ENCODE measurements around the gene TGFB1. TPM values are rescaled to one million over a fixed set of nuclear protein-coding genes. Genes with fewer than 3 reads are reported as not detected.
"Not testable (repeated sequence)": the region's sequence is repeated elsewhere in the genome, so short reads cannot be mapped to it uniquely, and the experiment has no call there.

TGFB1 gene
- total RNA-seq, 2 donors from 2014 or later, result 7.4 to 14.7 TPM

GRCh38 chr19:41295499-41295898 is 58.2 kb downstream of the TGFB1 start:
- intact Hi-C loops (cut with DNase I, micrococcal nuclease), result no loop called here
- ATAC-seq (no peak), DNase-seq (no peak)

GRCh38 chr19:41294393-41294792 is 59.3 kb downstream of the TGFB1 start:
- no peak for DNase-seq
- ATAC-seq, result no peak
- intact Hi-C loops (cut with DNase I, micrococcal nuclease), result no loop called here

GRCh38 chr19:41289814-41290213 is 63.9 kb downstream of the TGFB1 start:
- intact Hi-C loops (cut with DNase I, micrococcal nuclease); DNase-seq; ATAC-seq: not testable (repeated sequence)

GRCh38 chr19:41288673-41289530 is 64.8 kb downstream of the TGFB1 start:
- intact Hi-C loops (cut with DNase I, micrococcal nuclease), result no loop called here
- DNase-seq, result no peak
- no peak for ATAC-seq

Other genes starting within 250 kb of the TGFB1 start
- gene CYP2F1, start 239.5 kb downstream of the TGFB1 start, total RNA-seq, result not detected
- 10 to 100 TPM; 22.6 to 44.9 TPM for gene CYP2S1, start 160.7 kb downstream of the TGFB1 start, total RNA-seq
- 10 to 100 TPM in 1 of 2 donors, 1 to 10 TPM in 1; 6.3 to 27.4 TPM for gene AXL, start 134.7 kb downstream of the TGFB1 start, total RNA-seq
- gene HNRNPUL1, start 89.5 kb downstream of the TGFB1 start, total RNA-seq, result 100 to 1,000 TPM; 162 to 172 TPM
- 10 to 100 TPM; 24.1 to 26.3 TPM for gene CCDC97, start 43.8 kb downstream of the TGFB1 start, total RNA-seq
- gene B9D2, start 10.2 kb upstream of the TGFB1 start, total RNA-seq, result 1 to 10 TPM; 6.2 to 8.6 TPM
- gene TMEM91, start 22.6 kb upstream of the TGFB1 start, total RNA-seq, result 1 to 10 TPM; 2.8 to 4.9 TPM
- gene EXOSC5, start 43.4 kb upstream of the TGFB1 start, total RNA-seq, result 10 to 100 TPM; 11.8 to 12.7 TPM
- gene BCKDHA, start 43.9 kb upstream of the TGFB1 start, total RNA-seq, result 10 to 100 TPM; 17.3 to 20.4 TPM
- gene B3GNT8, start 73.5 kb upstream of the TGFB1 start, total RNA-seq, result 10 to 100 TPM; 28.7 to 94.9 TPM
- gene DMAC2, start 86.0 kb upstream of the TGFB1 start, total RNA-seq, result 10 to 100 TPM; 43.6 to 48.9 TPM
- not detected for gene ERICH4, start 89.2 kb upstream of the TGFB1 start, total RNA-seq
- 1 to 10 TPM in 1 of 2 donors, not detected in 1; 1.5 TPM for gene CEACAM21, start 222.2 kb upstream of the TGFB1 start, total RNA-seq

Data from left colon (tissue), 2 donors.